ENCODE data around the gene KLK12.
"Not testable (repeated sequence)": the region's sequence is repeated elsewhere in the genome, so short reads cannot be mapped to it uniquely, and the experiment has no call there.

Gene KLK12

GRCh38 chr19:51015691-51016267 lies 19.0 kb downstream of the KLK12 start:
- no peak for DNase-seq

GRCh38 chr19:51014242-51014641 lies 20.6 kb downstream of the KLK12 start:
- DNase-seq: no peak

- no peak for DNase-seq
These were observed 22.1 kb downstream of the KLK12 start for GRCh38 chr19:51012661-51013190.

- DNase-seq: no peak
These were observed 24.6 kb downstream of the KLK12 start for GRCh38 chr19:51010066-51010795.

- no peak for DNase-seq
These were observed 25.5 kb downstream of the KLK12 start for GRCh38 chr19:51009061-51009891.

GRCh38 chr19:51007488-51007887 lies 27.3 kb downstream of the KLK12 start:
- DNase-seq: no peak

- DNase-seq: no peak
These were observed 28.4 kb downstream of the KLK12 start for GRCh38 chr19:51006406-51006805.

- no peak for DNase-seq
These were observed 29.6 kb downstream of the KLK12 start for GRCh38 chr19:51005248-51005647.

GRCh38 chr19:51003316-51003715 lies 31.5 kb downstream of the KLK12 start:
- no peak for DNase-seq

- no peak for DNase-seq
These were observed 32.1 kb downstream of the KLK12 start for GRCh38 chr19:51002542-51003311.

- DNase-seq: peak; percentile 50
These were observed 32.7 kb downstream of the KLK12 start for GRCh38 chr19:51002089-51002532.

GRCh38 chr19:51001515-51001914 lies 33.3 kb downstream of the KLK12 start, which contains the start of gene KLK8:
KLK8 (minus strand) TSS chr19:51001604; CDS start chr19:51001167, 437 bp downstream.
- DNase-seq: peak; percentile 35

- no peak for DNase-seq
These were observed 33.8 kb downstream of the KLK12 start for GRCh38 chr19:51000981-51001380.

- DNase-seq: no peak
These were observed 34.4 kb downstream of the KLK12 start for GRCh38 chr19:51000426-51000825.

GRCh38 chr19:50998686-50999085 lies 36.1 kb downstream of the KLK12 start:
- no peak for DNase-seq

GRCh38 chr19:50998061-50998460 lies 36.7 kb downstream of the KLK12 start:
- no peak for DNase-seq

- DNase-seq: no peak
These were observed 40.7 kb downstream of the KLK12 start for GRCh38 chr19:50994129-50994528.

GRCh38 chr19:50992666-50993035 lies 42.2 kb downstream of the KLK12 start:
- DNase-seq: no peak

GRCh38 chr19:50984416-50984815 lies 50.4 kb downstream of the KLK12 start:
- DNase-seq: not testable (repeated sequence)

GRCh38 chr19:50983625-50984292 lies 51.0 kb downstream of the KLK12 start, which contains the start of gene KLK7:
KLK7 (minus strand) TSS chr19:50983917; CDS start chr19:50982399, 1,518 bp downstream.
- DNase-seq: no peak

GRCh38 chr19:50982186-50982585 lies 52.6 kb downstream of the KLK12 start:
- no peak for DNase-seq
